ENCODE results near the gene RFX7.

- TF ChIP-seq CTCF (IDR thresholded peaks at IDR 0.05; ENCODE audit: borderline replicate concordance, extremely low read depth, low read length, poor library complexity, severe bottlenecking) (no peak), EZH2 (IDR thresholded peaks at IDR 0.05; ENCODE audit: borderline replicate concordance, low read depth, low read length, severe bottlenecking) (no peak)
Observed at GRCh38 chr15:56165234-56165633, 78.4 kb downstream of the RFX7 start.

Data from DND-41 (cell line).